ENCODE data around the gene KRTAP10-1. TPM values are rescaled to one million over a fixed set of nuclear protein-coding genes. Genes with fewer than 3 reads are reported as not detected.
"Not testable (repeated sequence)": the region's sequence is repeated elsewhere in the genome, so short reads cannot be mapped to it uniquely, and the experiment has no call there.

The KRTAP10-1 gene
- polyA plus RNA-seq (ENCODE audit: insufficient read length in 4 of 4), result not detected

- no peak for DNase-seq (ENCODE audit: low read depth in 4 of 4, low spot score in 3 of 4)
Measured at GRCh38 chr21:44539991-44540666, at the start of gene KRTAP10-1. Gene KRTAP10-1, minus strand, starts transcription at chr21:44540195. Its CDS starts 45 bp downstream, at chr21:44540150.

GRCh38 chr21:44589094-44589493 is 49.1 kb upstream of the KRTAP10-1 start:
- no peak for DNase-seq (ENCODE audit: low read depth in 4 of 4, low spot score in 3 of 4)

- no peak for DNase-seq (ENCODE audit: low read depth in 4 of 4, low spot score in 3 of 4)
Measured at GRCh38 chr21:44585892-44586291, 45.9 kb upstream of the KRTAP10-1 start.

GRCh38 chr21:44583800-44584147 is 43.8 kb upstream of the KRTAP10-1 start:
- no peak for DNase-seq (ENCODE audit: low read depth in 4 of 4, low spot score in 3 of 4)

- DNase-seq (ENCODE audit: low read depth in 4 of 4, low spot score in 3 of 4), result peak in 1 of 4 donors; percentile 41
Measured at GRCh38 chr21:44583089-44583799, 43.2 kb upstream of the KRTAP10-1 start.

GRCh38 chr21:44582055-44582454 is 42.1 kb upstream of the KRTAP10-1 start:
- DNase-seq (ENCODE audit: low read depth in 4 of 4, low spot score in 3 of 4), result no peak

GRCh38 chr21:44581158-44581557 is 41.2 kb upstream of the KRTAP10-1 start:
- no peak for DNase-seq (ENCODE audit: low read depth in 4 of 4, low spot score in 3 of 4)

- DNase-seq (ENCODE audit: low read depth in 4 of 4, low spot score in 3 of 4), result not testable (repeated sequence)
Measured at GRCh38 chr21:44580231-44580821, 40.3 kb upstream of the KRTAP10-1 start, which contains the start of gene KRTAP10-5. Gene KRTAP10-5, minus strand, starts transcription at chr21:44580604. Its CDS starts 26 bp downstream, at chr21:44580578.

- DNase-seq (ENCODE audit: low read depth in 4 of 4, low spot score in 3 of 4), result no peak
Measured at GRCh38 chr21:44579833-44580144, 39.8 kb upstream of the KRTAP10-1 start.

GRCh38 chr21:44579056-44579832 is 39.2 kb upstream of the KRTAP10-1 start:
- DNase-seq (ENCODE audit: low read depth in 4 of 4, low spot score in 3 of 4), result no peak

GRCh38 chr21:44578371-44579055 is 38.5 kb upstream of the KRTAP10-1 start:
- no peak for DNase-seq (ENCODE audit: low read depth in 4 of 4, low spot score in 3 of 4)

GRCh38 chr21:44576025-44576420 is 36.0 kb upstream of the KRTAP10-1 start:
- no peak for DNase-seq (ENCODE audit: low read depth in 4 of 4, low spot score in 3 of 4)

- DNase-seq (ENCODE audit: low read depth in 4 of 4, low spot score in 3 of 4), result no peak
Measured at GRCh38 chr21:44575307-44576024, 35.5 kb upstream of the KRTAP10-1 start.

GRCh38 chr21:44574457-44575306 is 34.7 kb upstream of the KRTAP10-1 start:
- no peak for DNase-seq (ENCODE audit: low read depth in 4 of 4, low spot score in 3 of 4)

GRCh38 chr21:44573630-44574456 is 33.8 kb upstream of the KRTAP10-1 start, which contains the start of gene KRTAP10-4:
Gene KRTAP10-4, plus strand, starts transcription at chr21:44573729. Its CDS starts 30 bp downstream, at chr21:44573759.
- not testable (repeated sequence) for DNase-seq (ENCODE audit: low read depth in 4 of 4, low spot score in 3 of 4)

GRCh38 chr21:44572959-44573583 is 33.1 kb upstream of the KRTAP10-1 start:
- DNase-seq (ENCODE audit: low read depth in 4 of 4, low spot score in 3 of 4), result no peak

Data from right renal pelvis (tissue), 4 donors.